Measurements from ENCODE around the gene BNC2.

- no peak for TF ChIP-seq REST (IDR thresholded peaks at IDR 0.05; ENCODE audit: insufficient read depth in 1 of 2, low read depth in 2 of 2, low read length in 1 of 2)
- TF ChIP-seq CTCF (IDR thresholded peaks at IDR 0.05) = no peak
- no peak for TF ChIP-seq TCF7L2 (IDR thresholded peaks at IDR 0.05; ENCODE audit: low read depth, low read length)
Observed at GRCh38 chr9:16545639-16546038, 324.8 kb downstream of the BNC2 start.

All from Panc1 (cell line).